HG03060 (cell line): ENCODE results near the gene HYCC1.
A peak's percentile ranks its signal among the peaks of the same experiment; 100 is the strongest.
"Not testable (repeated sequence)": the region's sequence is repeated elsewhere in the genome, so short reads cannot be mapped to it uniquely, and the experiment has no call there.

Experiments used
- ATAC-seq: cut with Tn5 transposase; IDR thresholded peaks from one replicate; pipeline ENCODE4 v1.9.1; 2021; ENCODE audit warnings: low read depth, moderate number of reproducible peaks; ENCODE audit not compliant: unreplicated experiment

Gene HYCC1

GRCh38 chr7:23013715-23014649 is at the start of gene HYCC1:
Gene HYCC1, minus strand, starts transcription at chr7:23014130. Its CDS starts 23,019 bp downstream, at chr7:22991111.
- ATAC-seq = peak; percentile 91

GRCh38 chr7:23062452-23062851 is 48.5 kb upstream of the HYCC1 start:
- no peak for ATAC-seq

GRCh38 chr7:23061327-23061726 is 47.4 kb upstream of the HYCC1 start:
- no peak for ATAC-seq

- ATAC-seq = no peak
These were observed 44.6 kb upstream of the HYCC1 start for GRCh38 chr7:23058408-23059096.

GRCh38 chr7:23055582-23056178 is 41.8 kb upstream of the HYCC1 start:
- no peak for ATAC-seq

- ATAC-seq = not testable (repeated sequence)
These were observed 37.2 kb upstream of the HYCC1 start for GRCh38 chr7:23051124-23051485.

- ATAC-seq = not testable (repeated sequence)
These were observed 32.4 kb upstream of the HYCC1 start for GRCh38 chr7:23046336-23046735.

- not testable (repeated sequence) for ATAC-seq
These were observed 31.2 kb upstream of the HYCC1 start for GRCh38 chr7:23045086-23045485.

- ATAC-seq = no peak
These were observed 30.7 kb upstream of the HYCC1 start for GRCh38 chr7:23044581-23044980.

GRCh38 chr7:23043441-23043840 is 29.5 kb upstream of the HYCC1 start:
- no peak for ATAC-seq

GRCh38 chr7:23039674-23040073 is 25.7 kb upstream of the HYCC1 start:
- not testable (repeated sequence) for ATAC-seq

GRCh38 chr7:23035542-23036371 is 21.8 kb upstream of the HYCC1 start:
- not testable (repeated sequence) for ATAC-seq

- no peak for ATAC-seq
These were observed 13.3 kb upstream of the HYCC1 start for GRCh38 chr7:23027261-23027660.

GRCh38 chr7:23026164-23026563 is 12.2 kb upstream of the HYCC1 start:
- ATAC-seq = no peak

- ATAC-seq = no peak
These were observed 10.5 kb upstream of the HYCC1 start for GRCh38 chr7:23024454-23024853.

- ATAC-seq = no peak
These were observed 8.9 kb upstream of the HYCC1 start for GRCh38 chr7:23022851-23023250.

GRCh38 chr7:23022258-23022769 is 8.4 kb upstream of the HYCC1 start:
- ATAC-seq = no peak

- ATAC-seq = no peak
These were observed 7.7 kb upstream of the HYCC1 start for GRCh38 chr7:23021596-23021995.

- no peak for ATAC-seq
These were observed 6.9 kb upstream of the HYCC1 start for GRCh38 chr7:23020742-23021401.

GRCh38 chr7:23018750-23019149 is 4.8 kb upstream of the HYCC1 start:
- ATAC-seq = no peak
